Activated T-cell treated with anti-CD3 and anti-CD28 coated beads for 24 hours (primary cell): ENCODE measurements around the gene HTRA3.

Experiments
- DNase-seq: peaks from one replicate; pipeline ENCODE4 v3.0.0-alpha.2; 2020; ENCODE audit warnings: low read depth

HTRA3 gene

DNA sequence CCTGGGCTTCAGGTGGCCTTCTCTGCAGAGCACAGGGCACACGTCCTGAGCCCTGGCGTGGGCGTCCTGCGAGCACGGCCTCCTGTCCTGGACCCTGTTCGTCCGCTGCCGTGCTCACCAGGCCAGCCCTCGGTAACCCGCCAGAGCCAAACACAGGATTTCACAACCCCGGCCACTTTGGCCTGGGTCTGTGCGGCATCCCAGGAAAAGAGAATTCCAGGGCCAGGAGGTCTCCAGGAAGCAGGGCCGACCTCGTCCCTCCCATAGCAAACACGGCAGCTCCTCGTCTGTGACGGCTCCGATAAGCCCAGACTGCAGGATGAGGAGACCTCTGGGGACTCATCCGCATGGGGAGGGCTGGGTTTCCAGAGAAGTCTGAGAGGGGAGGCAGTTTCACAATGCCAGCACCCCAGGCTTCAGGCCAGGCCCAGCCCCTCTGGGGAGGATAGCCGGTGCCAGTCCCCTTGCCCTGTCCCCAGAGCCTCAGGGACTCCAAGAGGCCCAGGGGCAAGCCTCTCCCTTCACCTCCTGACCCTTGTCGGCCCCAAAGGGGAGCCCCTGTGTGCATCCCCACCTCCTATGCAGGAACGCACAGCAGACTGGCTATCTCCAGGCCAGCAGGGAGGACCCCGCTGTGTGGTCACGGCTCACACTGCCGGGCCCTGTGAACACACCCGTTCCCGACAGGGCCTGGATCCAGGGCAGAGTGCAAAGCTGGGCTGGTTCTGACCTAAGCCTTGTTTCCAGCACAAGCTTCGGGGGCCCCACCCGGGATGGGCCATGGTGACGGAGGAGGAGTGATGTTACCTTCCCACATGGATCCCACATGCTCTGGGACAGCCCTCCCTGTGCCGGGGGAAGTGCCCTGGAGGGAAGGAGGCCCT is 22.3 kb upstream of the HTRA3 start:
- no peak for DNase-seq

DNA sequence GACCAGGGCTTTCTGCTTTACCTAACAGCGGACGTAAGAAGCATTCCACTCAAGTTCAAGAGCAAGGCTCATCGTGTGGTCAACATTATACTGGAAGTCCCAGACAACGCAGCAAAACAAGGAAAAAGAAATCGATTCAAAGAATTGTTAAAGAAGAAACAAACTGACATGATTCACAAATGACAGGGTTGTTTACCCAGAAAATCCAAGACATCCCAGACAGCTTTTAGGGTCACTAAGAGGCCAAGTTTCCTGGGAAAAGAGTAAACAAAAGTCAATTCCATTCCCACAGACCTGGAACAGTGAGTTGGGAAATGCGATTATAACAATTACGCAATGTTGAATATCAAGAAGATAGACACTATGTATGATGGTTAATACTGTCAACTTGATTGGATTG is 21.5 kb upstream of the HTRA3 start:
- no peak for DNase-seq

- DNase-seq = no peak
Measured at GRCh38 chr4:8250227-8250626, 19.3 kb upstream of the HTRA3 start.

DNA sequence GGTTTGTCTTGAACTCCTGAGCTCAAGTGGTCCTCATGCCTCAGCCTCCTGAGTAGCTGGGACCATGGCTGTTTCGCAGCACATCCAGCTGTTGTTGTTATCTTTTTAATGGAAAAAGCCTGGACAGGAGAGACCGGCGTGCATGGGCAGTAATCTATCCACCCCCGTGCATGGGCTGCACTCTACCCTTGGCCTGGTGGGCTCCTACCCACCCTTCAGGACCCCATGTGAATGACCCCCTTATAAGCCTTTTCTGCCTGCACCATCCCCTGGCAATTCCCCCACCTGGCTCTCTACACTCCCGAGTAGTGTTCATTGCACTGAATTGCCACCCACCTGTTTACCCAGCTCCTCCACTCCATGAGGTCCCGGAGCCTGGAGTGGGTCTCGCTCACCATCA is 18.9 kb upstream of the HTRA3 start:
- no peak for DNase-seq

GRCh38 chr4:8251110-8251883 is 18.3 kb upstream of the HTRA3 start:
- DNase-seq = no peak

GRCh38 chr4:8252301-8253173 is 17.0 kb upstream of the HTRA3 start:
- DNase-seq = no peak

DNA sequence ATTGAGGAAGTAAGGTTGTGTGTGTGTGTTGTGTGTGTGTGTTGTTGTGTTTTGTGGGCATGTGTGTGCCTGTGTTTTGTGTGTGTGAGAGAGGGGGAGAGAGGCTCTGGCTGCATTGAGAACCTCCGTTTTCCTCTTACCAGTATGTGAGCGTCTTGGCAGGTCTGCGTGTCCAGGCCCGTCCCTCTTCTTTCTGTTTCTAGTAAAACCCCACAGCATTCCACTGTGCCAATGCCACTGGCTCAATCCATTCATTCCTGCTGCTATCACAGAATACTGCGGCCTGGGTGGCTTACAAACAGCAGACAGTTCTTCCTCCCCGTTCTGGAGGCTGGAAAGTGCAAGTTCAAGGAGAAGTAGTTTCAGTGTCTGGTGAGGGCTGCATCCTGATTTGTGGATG is 15.5 kb upstream of the HTRA3 start:
- DNase-seq = no peak

DNA sequence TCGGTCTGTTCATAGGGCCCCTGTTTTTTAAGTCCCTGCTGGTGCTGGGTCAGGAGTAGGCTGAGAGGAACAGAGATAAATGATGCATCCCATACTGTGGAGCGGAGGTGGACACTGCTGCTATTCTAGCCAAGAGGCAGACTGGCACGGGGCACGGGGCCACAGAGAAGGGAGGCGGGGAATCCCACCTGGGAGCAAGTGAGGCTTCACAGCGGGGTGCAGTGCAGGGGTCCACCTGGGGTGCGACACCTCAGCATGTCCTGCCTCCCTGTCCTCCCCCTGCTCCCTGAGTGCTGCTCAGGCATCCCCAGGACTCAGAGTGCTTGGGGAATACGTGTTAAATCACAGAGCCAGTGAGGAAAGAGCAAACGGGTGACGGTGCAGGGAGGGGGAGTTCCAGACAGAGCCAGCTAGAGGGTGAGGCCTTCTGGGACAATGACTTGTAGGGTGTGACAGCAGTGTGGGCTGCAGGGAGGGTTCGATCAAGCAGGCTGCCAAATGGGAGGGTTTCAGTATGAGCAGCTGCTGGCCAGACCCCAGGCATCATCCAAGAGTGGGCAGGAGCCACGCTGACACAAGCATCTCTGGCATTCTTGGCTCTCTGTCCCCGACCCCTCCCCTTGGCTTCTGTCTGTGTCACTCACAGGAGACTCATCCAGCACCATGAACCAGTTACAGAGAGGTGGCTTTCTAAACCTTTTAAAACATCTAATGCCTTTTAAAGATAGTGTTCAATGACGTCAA is 13.7 kb upstream of the HTRA3 start:
- DNase-seq = no peak

- DNase-seq = no peak
Measured at GRCh38 chr4:8257854-8258253, 11.7 kb upstream of the HTRA3 start.

DNA sequence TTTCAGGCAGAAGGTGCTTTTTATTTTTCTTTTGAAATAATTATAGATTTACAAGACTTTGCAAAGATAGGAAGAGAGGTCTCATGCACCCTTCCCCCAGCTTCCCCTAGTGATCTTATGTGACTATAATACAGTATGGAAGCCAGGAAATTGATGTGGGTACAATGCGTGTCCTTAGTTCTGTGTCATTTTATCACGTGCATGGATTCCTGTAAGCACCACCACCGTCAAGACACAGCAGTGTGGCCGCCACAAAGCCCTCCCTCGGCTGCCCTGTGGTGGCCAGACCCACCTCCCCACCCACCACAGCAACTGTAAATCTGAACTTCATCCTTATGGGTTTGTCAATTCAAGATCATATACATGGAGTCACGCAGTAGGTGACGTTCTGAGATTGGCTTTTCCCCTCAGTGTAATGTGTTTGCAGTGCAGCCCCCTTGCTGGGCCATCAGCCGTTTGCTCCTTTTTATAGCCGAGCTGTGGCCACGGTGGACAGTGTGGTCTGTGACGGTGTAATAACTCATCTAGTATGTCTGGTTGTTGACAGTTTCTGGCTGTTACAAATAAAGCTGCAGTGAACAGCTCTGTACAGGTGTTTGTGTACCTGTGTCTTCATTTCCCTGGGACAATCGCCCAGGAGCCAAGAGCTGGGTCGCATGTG is 10.9 kb upstream of the HTRA3 start:
- no peak for DNase-seq

- no peak for DNase-seq
Measured at GRCh38 chr4:8259743-8260430, 9.7 kb upstream of the HTRA3 start.

GRCh38 chr4:8260656-8261111 is 8.9 kb upstream of the HTRA3 start:
- DNase-seq = no peak

DNA sequence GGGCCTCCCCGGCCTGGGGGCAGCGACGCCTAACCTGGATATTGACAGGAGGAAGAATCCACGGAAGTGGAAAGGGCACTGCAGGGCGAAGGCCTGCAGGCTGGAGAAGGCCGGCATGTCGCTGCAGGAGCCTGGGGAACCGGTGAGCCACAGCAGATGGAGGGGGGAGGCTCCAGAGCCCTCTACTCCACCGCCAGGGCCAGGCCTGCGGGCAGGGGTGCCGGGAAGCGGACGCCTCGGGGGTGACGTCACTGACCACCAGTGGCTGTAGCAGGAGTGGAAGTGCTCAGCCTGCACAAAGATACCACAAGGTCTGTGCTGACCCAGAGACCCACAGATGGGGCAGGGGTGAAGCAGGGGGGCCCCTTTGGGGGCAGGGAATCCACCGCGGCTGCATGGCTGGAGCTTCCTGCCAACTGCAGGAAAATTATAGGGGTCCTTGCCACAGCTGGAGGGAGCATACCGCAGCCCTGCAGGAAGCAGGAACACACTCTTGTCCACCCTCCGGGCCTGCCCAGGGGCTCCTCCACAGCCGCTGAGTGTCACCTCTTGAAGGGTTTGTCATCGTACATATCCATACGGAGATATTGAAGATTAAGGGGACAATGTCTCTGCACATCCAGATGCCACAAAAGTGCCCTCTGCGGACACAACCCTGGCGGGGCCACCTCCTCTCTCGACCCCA is 7.6 kb upstream of the HTRA3 start:
- no peak for DNase-seq

- DNase-seq = no peak
Measured at GRCh38 chr4:8262637-8263322, 6.8 kb upstream of the HTRA3 start.

DNA sequence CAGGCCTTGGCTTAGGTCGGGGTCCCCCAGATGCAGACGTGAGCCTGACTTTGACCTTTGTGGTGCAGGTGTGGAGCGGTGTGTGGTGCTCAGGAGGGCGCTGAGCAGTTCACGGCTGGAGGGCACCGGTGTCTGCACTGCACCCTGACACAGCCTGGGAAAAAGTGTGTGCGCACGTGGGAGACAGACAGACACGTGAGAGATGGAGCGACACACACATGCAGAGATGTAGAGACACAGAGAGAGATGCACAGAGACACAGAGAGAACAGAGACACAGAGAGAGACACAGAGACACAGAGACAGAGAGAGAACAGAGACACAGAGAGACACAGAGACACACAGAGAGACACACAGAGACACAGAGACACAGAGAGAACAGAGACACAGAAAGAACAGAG is 6.2 kb upstream of the HTRA3 start:
- DNase-seq = no peak

- DNase-seq = no peak
Measured at GRCh38 chr4:8264106-8264505, 5.4 kb upstream of the HTRA3 start.

GRCh38 chr4:8265171-8265929 is 4.2 kb upstream of the HTRA3 start:
- no peak for DNase-seq

GRCh38 chr4:8266088-8266487 is 3.5 kb upstream of the HTRA3 start:
- no peak for DNase-seq
